ES-I3 (cell line): Measurements from ENCODE around the gene EPHB2.
"Not testable (repeated sequence)": the region's sequence is repeated elsewhere in the genome, so short reads cannot be mapped to it uniquely, and the experiment has no call there.

Source experiments
- H3K36me3 ChIP-seq: 2 replicates; pipeline ENCODE4 v1.6.1; 2013; ENCODE audit warnings: mild to moderate bottlenecking, low read length, control low read depth, moderate library complexity; ENCODE audit not compliant: insufficient read depth
- H3K4me1 ChIP-seq: 2 replicates; pipeline ENCODE4 v1.6.1; 2013; ENCODE audit warnings: mild to moderate bottlenecking, control low read depth, low read length; ENCODE audit not compliant: insufficient read depth
- H3K9ac ChIP-seq: 2 replicates; pipeline ENCODE4 v1.6.1; 2013; ENCODE audit warnings: low read depth, mild to moderate bottlenecking, low read length, moderate library complexity
- H3K9me3 ChIP-seq: 2 replicates; pipeline ENCODE4 v1.6.1; 2013; ENCODE audit warnings: mild to moderate bottlenecking, low read length, moderate library complexity; ENCODE audit not compliant: control insufficient read depth, insufficient read depth

Gene EPHB2

GRCh38 chr1:22831729-22832413 is 121.2 kb downstream of the EPHB2 start:
- Histone ChIP-seq H3K4me1 (peaks cover 32% of the 10 kb centered on the region), H3K9ac (no peak overlapping the region), H3K36me3 (no peaks in the 10 kb centered on the region), H3K9me3 (no peaks in the 10 kb centered on the region)

DNA sequence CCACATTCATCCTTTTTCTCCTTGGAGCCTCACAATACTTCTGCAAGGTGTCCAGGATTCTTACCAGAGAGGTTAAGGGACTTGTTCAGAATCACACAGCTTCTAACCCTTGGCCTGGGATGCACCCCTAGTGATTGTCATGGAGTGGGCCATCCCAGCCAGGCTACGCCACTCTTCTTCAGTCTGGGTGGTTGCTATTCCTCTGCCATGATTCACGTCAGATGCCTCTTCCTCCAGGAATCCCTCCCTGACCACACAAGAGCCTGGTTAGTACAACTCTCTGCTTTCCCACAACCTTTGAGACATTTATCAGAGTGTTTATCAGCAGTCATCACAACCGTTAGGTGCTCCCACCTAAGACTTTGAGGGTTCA is 121.8 kb downstream of the EPHB2 start:
- peaks cover 28% of the 10 kb centered on the region for H3K4me1 ChIP-seq
- H3K9ac ChIP-seq, result no peak overlapping the region
- H3K36me3 ChIP-seq, result no peaks in the 10 kb centered on the region
- no peaks in the 10 kb centered on the region for H3K9me3 ChIP-seq

DNA sequence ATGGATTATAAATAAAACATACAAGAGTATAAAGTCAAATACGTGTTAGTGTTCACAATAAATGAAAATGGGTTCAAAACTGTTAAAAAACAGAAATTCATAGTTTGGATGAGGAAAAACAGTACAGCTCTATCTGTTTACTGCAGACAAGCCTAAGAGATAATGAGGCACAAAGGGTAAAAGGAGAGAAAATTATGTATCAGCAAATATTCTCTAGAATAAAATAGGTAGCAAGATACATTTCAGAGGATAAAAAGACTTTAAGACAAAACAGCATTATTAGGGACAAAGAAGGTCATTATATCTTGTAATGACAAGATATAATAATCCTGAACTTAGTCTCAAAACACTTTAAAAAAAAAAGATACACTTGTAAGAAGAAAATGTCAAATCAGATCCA is 123.1 kb downstream of the EPHB2 start:
- Histone ChIP-seq H3K4me1 (peaks cover 21% of the 10 kb centered on the region), H3K36me3 (no peaks in the 10 kb centered on the region), H3K9ac (no peak overlapping the region), H3K9me3 (no peaks in the 10 kb centered on the region)

DNA sequence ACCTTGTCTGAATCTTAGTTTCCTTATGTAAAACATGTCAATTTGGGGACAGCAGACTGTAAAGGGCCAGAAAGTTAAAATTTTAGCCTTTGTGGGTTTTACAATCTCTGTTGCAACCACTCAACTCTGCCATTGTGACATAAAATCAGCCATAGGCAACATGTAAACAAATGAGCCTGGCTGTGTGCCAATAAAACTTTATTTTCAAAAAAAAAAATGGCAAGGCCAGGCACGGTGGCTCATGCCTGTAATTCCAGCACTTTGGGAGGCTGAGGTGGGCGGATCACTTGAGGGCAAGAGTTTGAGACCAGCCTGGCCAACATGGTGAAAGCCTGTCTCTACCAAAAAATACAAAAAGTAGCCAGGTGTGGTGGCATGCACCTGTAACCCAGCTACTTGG is 123.8 kb downstream of the EPHB2 start:
- peaks cover 14% of the 10 kb centered on the region; the same call in 1 of the 2 replicates for H3K4me1 ChIP-seq
- not testable (repeated sequence) for H3K36me3 ChIP-seq, H3K9ac ChIP-seq, H3K9me3 ChIP-seq

- Histone ChIP-seq H3K36me3 (no peaks in the 10 kb centered on the region), H3K9me3 (no peaks in the 10 kb centered on the region), H3K9ac (no peak overlapping the region), H3K4me1 (peaks cover 9% of the 10 kb centered on the region; the same call in 1 of the 2 replicates)
These were observed 125.1 kb downstream of the EPHB2 start for GRCh38 chr1:22835636-22836319.

DNA sequence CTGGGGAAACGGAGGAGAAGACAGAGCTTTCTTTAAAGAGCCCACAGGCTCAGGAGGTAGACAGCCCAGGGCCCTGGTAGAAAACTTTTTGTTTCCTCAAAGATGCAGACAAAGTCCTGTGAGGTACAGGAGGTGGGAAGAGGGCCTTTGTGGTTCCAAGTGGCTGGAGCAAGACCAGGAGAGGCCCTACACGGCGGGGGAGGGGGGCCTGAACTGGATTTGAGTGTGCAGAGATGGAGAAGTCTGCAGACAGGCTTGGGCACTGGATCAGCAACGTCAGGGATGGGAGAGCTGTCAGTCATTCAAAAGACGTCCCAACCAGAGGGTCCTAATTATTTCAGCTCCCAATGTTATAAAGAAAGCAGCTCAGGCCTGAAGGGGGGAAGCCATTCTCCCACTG is 126.2 kb downstream of the EPHB2 start:
- Histone ChIP-seq H3K9ac (no peak overlapping the region), H3K36me3 (no peaks in the 10 kb centered on the region), H3K9me3 (no peaks in the 10 kb centered on the region)

DNA sequence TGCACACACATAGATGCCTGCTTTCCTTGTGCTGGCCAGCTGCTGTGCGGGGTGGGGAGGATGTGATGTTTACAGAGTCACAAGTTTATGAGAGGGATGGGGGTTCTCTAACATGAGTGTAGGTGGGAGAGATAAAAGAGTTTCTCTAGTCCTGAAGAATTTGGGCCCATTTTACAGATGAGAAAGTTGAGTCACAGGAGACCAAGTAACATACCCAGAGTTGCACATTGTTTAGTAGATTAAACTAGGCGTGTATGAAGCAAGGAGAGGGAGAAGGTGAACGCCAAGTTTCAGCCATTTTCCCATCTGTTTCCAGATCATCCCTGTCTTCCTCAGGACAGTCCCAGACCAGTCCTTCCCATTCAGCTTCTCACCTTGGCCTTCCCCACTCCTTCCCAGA is 126.7 kb downstream of the EPHB2 start:
- Histone ChIP-seq H3K9ac (no peak overlapping the region), H3K4me1 (peaks cover 5% of the 10 kb centered on the region; the same call in 1 of the 2 replicates), H3K9me3 (no peaks in the 10 kb centered on the region), H3K36me3 (no peaks in the 10 kb centered on the region)

More for the DNA sequence above, 126.2 kb downstream of the EPHB2 start:
- H3K4me1 ChIP-seq, result peaks cover 5% of the 10 kb centered on the region; the same call in 1 of the 2 replicates

GRCh38 chr1:22838965-22839364 is 128.3 kb downstream of the EPHB2 start:
- Histone ChIP-seq H3K36me3 (no peaks in the 10 kb centered on the region), H3K4me1 (peaks cover 5% of the 10 kb centered on the region; the same call in 1 of the 2 replicates), H3K9ac (no peak overlapping the region), H3K9me3 (no peaks in the 10 kb centered on the region)

DNA sequence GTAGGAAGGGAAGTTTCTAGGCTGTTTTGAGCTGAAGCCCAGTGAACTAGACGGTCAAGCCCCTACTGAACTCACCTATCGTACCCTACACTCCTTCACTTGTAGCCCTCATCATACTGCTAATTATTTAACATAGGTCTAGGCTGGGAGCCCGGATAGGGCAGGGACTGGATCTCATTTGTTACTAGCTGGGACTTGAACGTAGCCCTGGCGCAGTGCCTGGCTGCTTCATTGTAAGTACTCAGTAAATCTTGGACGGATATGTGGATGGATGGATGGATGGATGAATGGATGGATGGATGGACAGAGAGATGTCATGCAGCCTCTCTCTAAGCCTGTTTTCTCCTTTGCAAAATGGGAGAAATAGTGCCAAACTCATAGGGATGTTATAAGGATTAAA is 129.2 kb downstream of the EPHB2 start:
- Histone ChIP-seq H3K36me3 (no peaks in the 10 kb centered on the region), H3K9me3 (no peaks in the 10 kb centered on the region), H3K4me1 (peaks cover 5% of the 10 kb centered on the region; the same call in 1 of the 2 replicates), H3K9ac (no peak overlapping the region)

GRCh38 chr1:22841142-22841541 is 130.5 kb downstream of the EPHB2 start:
- Histone ChIP-seq H3K9ac (no peak overlapping the region), H3K4me1 (no peaks in the 10 kb centered on the region; the same call in 1 of the 2 replicates), H3K36me3 (no peaks in the 10 kb centered on the region), H3K9me3 (no peaks in the 10 kb centered on the region)

DNA sequence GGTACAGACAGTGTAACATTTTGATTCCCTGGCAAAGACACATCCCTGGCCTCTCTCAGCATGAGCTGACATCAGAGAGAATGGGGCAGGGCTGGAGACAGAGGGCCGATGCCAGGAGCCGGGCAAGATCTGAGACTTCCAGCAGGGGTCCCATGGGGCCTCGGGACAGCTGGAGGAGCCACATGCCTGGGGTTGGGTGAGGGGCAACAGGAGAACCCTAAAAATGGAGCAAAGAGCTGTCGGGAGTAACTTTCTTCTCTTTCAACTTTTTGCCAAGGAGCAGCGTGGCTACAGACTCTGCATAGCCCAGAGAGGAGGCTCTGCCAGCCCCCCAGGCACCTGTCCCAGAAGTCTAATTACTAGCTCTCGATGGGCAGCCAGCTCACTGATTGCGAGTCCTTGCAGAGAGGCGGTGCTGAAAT is 131.2 kb downstream of the EPHB2 start:
- Histone ChIP-seq H3K4me1 (no peaks in the 10 kb centered on the region), H3K9ac (no peak overlapping the region), H3K36me3 (no peaks in the 10 kb centered on the region), H3K9me3 (no peaks in the 10 kb centered on the region)

DNA sequence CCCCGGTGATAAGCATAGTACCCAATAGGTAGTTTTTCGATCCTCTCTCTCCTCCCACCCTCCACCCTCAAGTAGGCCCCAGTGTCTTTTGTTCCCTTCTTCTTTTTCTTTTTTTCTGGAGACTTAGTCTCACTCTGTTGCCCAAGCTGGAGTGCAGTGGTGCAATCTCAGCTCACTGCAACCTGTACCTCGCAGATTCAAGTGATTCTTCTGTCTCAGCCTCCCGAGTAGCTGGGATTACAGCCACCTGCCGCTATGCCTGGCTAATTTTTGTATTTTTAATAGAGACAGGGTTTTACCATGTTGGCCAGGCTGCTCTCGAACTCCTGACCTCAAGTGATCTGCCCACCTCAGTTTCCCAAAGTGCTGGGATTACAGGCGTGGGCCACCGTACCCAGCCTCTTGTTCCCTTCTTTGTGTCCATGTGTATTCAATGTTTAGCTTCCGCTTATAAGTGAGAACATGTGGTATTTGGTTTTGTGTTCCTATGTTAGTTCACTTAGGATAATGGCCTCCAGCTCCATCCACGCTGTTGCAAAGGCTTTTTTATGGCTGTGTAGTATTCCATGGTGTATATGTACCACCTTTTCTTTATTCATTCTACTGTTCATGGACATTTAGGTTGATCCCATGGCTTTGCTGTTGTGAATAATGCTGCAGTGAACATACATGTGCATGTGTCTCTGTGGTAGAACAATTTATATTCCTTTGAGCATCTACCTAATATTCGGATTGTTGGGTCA is 133.0 kb downstream of the EPHB2 start:
- H3K9me3 ChIP-seq, H3K9ac ChIP-seq, H3K36me3 ChIP-seq, H3K4me1 ChIP-seq: not testable (repeated sequence)

DNA sequence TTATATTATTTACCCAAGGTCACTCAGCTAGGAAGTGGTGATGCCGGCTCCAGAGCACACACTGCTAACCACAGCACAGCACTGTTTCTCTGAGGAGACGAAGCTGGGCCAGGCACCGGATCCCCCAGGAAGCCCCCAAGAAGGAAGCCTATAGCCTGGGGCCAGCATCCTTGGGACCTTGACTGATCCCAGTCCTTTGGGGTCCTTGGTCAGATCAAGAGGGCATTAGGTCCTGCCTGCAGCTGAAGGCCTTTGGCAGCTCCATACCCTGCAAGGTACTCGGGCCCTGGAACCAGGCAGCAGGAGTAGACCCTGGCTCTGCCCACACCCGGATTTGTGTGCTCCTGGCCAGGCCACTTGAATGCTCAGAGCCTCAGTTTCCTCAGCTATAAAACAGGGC is 134.0 kb downstream of the EPHB2 start:
- no peaks in the 10 kb centered on the region for H3K36me3 ChIP-seq
- no peak overlapping the region for H3K9ac ChIP-seq
- no peaks in the 10 kb centered on the region for H3K9me3 ChIP-seq
- H3K4me1 ChIP-seq, result no peaks in the 10 kb centered on the region

GRCh38 chr1:22845398-22845935 is 134.8 kb downstream of the EPHB2 start:
- Histone ChIP-seq H3K36me3 (no peaks in the 10 kb centered on the region), H3K4me1 (no peaks in the 10 kb centered on the region; the same call in 1 of the 2 replicates), H3K9me3 (no peaks in the 10 kb centered on the region), H3K9ac (no peak overlapping the region)
